ENCODE results near the gene KRT86.

KRT86 gene

DNA sequence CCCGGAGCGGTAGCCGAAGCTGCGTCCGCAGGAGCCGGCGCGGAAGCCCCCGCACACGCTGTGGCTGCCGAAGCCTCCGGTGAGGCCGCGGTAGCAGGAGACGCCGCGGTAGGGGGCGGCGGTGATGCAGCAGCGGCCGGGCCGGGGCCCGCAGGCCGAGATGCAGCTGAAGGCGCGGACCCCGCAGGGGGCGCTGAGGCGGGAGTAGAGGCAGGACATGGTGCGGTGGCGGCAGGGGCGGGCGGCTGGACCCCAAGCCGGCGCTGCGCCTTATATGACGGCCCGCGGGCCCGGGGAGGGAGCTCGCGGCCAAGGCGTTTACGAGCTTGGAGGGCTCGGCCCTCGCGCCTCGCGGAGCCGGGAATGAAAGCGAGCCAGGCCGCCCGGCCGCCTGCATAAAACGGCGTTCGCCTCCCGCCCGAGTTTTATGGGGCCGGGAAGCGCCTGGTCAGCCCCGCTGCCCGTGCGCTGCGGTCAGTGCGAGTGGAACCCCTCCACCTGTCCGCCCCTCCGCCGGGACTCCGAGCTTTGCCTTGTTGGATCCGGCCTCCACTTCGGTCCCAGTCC is 16.0 kb upstream of the KRT86 start:
- DNase-seq (ENCODE audit: low read depth): peak; percentile 41
- no peak overlapping the region for H3K4me3 ChIP-seq (ENCODE audit: low read depth, low read length)
- TF ChIP-seq, protein P1, sequence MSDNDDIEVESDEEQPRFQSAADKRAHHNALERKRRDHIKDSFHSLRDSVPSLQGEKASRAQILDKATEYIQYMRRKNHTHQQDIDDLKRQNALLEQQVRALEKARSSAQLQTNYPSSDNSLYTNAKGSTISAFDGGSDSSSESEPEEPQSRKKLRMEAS (IDR thresholded peaks at IDR 0.05; ENCODE audit: low read depth, low read length): no peak
- TF ChIP-seq, protein P2, sequence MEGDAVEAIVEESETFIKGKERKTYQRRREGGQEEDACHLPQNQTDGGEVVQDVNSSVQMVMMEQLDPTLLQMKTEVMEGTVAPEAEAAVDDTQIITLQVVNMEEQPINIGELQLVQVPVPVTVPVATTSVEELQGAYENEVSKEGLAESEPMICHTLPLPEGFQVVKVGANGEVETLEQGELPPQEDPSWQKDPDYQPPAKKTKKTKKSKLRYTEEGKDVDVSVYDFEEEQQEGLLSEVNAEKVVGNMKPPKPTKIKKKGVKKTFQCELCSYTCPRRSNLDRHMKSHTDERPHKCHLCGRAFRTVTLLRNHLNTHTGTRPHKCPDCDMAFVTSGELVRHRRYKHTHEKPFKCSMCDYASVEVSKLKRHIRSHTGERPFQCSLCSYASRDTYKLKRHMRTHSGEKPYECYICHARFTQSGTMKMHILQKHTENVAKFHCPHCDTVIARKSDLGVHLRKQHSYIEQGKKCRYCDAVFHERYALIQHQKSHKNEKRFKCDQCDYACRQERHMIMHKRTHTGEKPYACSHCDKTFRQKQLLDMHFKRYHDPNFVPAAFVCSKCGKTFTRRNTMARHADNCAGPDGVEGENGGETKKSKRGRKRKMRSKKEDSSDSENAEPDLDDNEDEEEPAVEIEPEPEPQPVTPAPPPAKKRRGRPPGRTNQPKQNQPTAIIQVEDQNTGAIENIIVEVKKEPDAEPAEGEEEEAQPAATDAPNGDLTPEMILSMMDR (IDR thresholded peaks at IDR 0.05; ENCODE audit: low read depth, low read length): peak; percentile 5

GRCh38 chr12:52259657-52260243 is 14.7 kb upstream of the KRT86 start:
- no peak overlapping the region for H3K4me3 ChIP-seq (ENCODE audit: low read depth, low read length)
- DNase-seq (ENCODE audit: low read depth): peak; percentile 60
- TF ChIP-seq MYC (IDR thresholded peaks at IDR 0.05; ENCODE audit: low read depth, low read length): no peak
- TF ChIP-seq POLR2A (IDR thresholded peaks at IDR 0.05; ENCODE audit: extremely low read depth, insufficient read length): no peak
- TF ChIP-seq, protein P1 (IDR thresholded peaks at IDR 0.05; ENCODE audit: low read depth, low read length): no peak
- TF ChIP-seq, protein P2 (IDR thresholded peaks at IDR 0.05; ENCODE audit: low read depth, low read length): no peak

DNA sequence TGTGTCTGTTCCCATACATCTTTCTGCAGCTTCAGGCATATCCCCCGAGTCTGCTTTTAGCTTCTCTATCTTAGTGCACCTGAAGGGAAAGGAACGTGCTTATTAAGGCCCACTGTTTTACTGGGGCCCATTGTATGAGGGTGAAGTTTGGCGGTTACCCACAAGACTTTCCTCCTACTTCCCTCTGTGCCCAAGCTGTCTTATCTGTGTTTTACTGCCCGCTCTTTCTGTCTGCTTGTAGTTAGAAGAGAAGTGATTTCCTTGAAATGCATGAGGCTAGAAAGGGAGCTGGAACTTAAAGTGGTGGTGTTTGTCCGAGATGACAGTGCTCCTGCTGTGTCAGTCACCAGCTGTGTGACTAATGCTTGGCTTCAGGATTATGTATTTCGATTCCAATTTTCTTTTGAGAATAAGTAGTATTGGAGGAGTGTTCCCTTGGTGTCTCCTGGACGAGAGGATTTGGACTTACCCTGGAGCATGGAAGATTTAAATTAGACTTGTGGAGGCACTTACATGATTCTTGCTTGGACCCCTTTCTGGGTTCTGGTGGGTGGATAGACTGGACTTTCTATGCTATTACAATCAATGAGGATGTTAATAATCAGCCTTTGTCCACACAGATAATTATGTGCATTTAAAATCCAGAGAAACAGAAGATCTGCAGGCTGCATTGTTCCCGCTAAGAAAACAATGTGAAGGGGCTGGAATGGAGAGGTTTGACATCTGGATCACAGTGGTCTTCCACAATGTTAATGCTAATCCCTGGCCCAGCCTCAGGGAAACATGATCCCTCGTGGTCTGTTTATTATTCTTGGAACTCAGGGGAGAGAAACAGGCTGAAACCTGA is 13.9 kb upstream of the KRT86 start:
- DNase-seq (ENCODE audit: low read depth): peak; percentile 74
- no peak overlapping the region for H3K4me3 ChIP-seq (ENCODE audit: low read depth, low read length)
- TF ChIP-seq, protein P1 (IDR thresholded peaks at IDR 0.05; ENCODE audit: low read depth, low read length): no peak

GRCh38 chr12:52261208-52261484 is 13.3 kb upstream of the KRT86 start:
- TF ChIP-seq POLR2A (IDR thresholded peaks at IDR 0.05; ENCODE audit: extremely low read depth, insufficient read length): no peak
- TF ChIP-seq MYC (IDR thresholded peaks at IDR 0.05; ENCODE audit: low read depth, low read length): no peak
- TF ChIP-seq, protein P2 (IDR thresholded peaks at IDR 0.05; ENCODE audit: low read depth, low read length): no peak
- TF ChIP-seq, protein P1 (IDR thresholded peaks at IDR 0.05; ENCODE audit: low read depth, low read length): no peak
- no peak for DNase-seq (ENCODE audit: low read depth)
- H3K4me3 ChIP-seq (ENCODE audit: low read depth, low read length): no peak overlapping the region

DNA sequence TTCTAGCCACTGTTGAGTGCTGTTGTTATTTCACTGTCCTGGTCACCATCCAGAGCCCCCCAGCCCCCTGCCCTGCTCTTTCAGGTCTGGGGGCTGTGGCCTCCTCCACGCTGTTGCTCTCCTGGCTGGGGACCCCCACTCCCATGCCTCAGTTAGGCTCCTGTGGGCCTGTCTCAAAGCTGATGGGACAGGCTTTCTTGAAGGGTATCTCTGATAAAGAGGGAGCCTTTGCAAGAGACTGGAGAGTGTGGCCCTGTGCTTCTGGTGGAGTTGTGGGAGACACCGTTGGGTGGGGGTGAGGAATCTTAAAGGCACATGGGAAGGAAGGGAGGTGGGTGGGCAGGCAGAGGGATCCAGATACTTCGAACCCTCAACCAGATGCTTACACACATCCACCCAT is 12.2 kb upstream of the KRT86 start:
- TF ChIP-seq, protein P1 (IDR thresholded peaks at IDR 0.05; ENCODE audit: low read depth, low read length): no peak
- TF ChIP-seq, protein P2 (IDR thresholded peaks at IDR 0.05; ENCODE audit: low read depth, low read length): no peak
- TF ChIP-seq MYC (IDR thresholded peaks at IDR 0.05; ENCODE audit: low read depth, low read length) (no peak), POLR2A (IDR thresholded peaks at IDR 0.05; ENCODE audit: extremely low read depth, insufficient read length) (no peak)
- no peak for DNase-seq (ENCODE audit: low read depth)
- no peak overlapping the region for H3K4me3 ChIP-seq (ENCODE audit: low read depth, low read length)

DNA sequence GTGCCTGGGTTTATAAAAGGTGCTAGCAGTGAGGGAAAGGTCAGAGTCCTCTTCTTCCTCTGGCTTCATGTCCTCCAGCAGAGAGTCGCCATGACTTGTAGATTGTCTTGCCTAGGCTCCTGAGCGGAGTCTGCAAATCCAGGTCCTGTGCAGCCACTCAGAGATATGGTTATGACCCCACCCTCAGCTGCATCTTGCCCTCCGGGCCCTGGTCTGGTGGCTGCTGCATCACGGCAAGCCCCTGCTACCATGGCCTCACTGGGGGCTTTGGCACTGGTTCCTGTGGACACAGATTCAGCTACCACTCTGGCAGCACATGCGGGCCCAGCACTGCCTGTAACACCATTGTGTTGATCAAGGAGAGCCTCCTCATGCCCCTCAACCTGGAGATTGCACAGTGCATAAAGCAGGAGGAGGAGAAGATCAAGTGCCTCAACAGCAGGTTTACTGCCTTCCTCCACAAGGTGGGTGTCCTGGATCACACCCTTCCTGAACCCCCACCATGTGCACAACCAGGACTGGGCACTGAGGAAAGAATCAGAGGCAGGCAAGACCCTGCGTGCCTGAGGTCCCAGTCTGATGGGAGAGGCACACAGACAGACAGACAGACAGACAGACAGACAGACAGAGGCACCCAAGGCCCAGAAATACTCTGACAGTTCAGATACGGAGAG is 10.5 kb upstream of the KRT86 start:
- TF ChIP-seq, protein P1 (IDR thresholded peaks at IDR 0.05; ENCODE audit: low read depth, low read length): no peak
- no peak for TF ChIP-seq MYC (IDR thresholded peaks at IDR 0.05; ENCODE audit: low read depth, low read length)
- TF ChIP-seq, protein P2 (IDR thresholded peaks at IDR 0.05; ENCODE audit: low read depth, low read length): no peak
- TF ChIP-seq POLR2A (IDR thresholded peaks at IDR 0.05; ENCODE audit: extremely low read depth, insufficient read length): no peak
- no peak overlapping the region for H3K4me3 ChIP-seq (ENCODE audit: low read depth, low read length)
- DNase-seq (ENCODE audit: low read depth): no peak

Data from NB4 (cell line).